Measurements from ENCODE around the gene CBX8. TPM values are rescaled to one million over a fixed set of nuclear protein-coding genes. Genes with fewer than 3 reads are reported as not detected.

Gene CBX8
- total and polyA plus RNA-seq, 2 of the 13 experiments (the other 11 are each of a cell fraction or from before 2014, with no cell fraction given): 0.34 to 12.6 TPM

GRCh38 chr17:79808763-79809529 lies 12.1 kb upstream of the CBX8 start (continued):
- TF ChIP-seq ZBTB34 (CRISPR knock-in tag; IDR thresholded peaks at IDR 0.05) (no peak), SP2 (CRISPR knock-in tag; IDR thresholded peaks at IDR 0.05) (no peak), ZNF7 (CRISPR knock-in tag; IDR thresholded peaks at IDR 0.05) (no peak), ZSCAN12 (CRISPR knock-in tag; IDR thresholded peaks at IDR 0.05) (no peak), ZNF75D (CRISPR knock-in tag; IDR thresholded peaks at IDR 0.05; ENCODE audit: borderline replicate concordance) (no peak), SNAPC5 (CRISPR knock-in tag; IDR thresholded peaks at IDR 0.05; ENCODE audit: borderline replicate concordance) (no peak), TSC22D2 (CRISPR knock-in tag; IDR thresholded peaks at IDR 0.05; ENCODE audit: borderline replicate concordance) (no peak; the same call in 1 of the 2 replicates), RARA (CRISPR knock-in tag; IDR thresholded peaks at IDR 0.05) (no peak), TFDP2 (CRISPR knock-in tag; IDR thresholded peaks at IDR 0.05) (no peak), ZFP1 (CRISPR knock-in tag; IDR thresholded peaks at IDR 0.05) (0 out of 2 replicates have a peak, but pooled peaks have one; percentile 33), HNRNPL (IDR thresholded peaks at IDR 0.05; ENCODE audit: low read depth, low read length) (no peak), HMGXB3 (CRISPR knock-in tag; IDR thresholded peaks at IDR 0.05; ENCODE audit: borderline replicate concordance) (peak; percentile 33; the same call in 1 of the 2 replicates), RBM22 (optimal IDR thresholded peaks at IDR 0.05; ENCODE audit: low read length) (no peak), ZNF678 (CRISPR knock-in tag; IDR thresholded peaks at IDR 0.05) (no peak), U2AF2 (IDR thresholded peaks at IDR 0.05; ENCODE audit: low read depth, low read length) (no peak), SMAD1 (CRISPR knock-in tag; IDR thresholded peaks at IDR 0.05; ENCODE audit: borderline replicate concordance, low read depth) (no peak), AKAP8 (CRISPR knock-in tag; IDR thresholded peaks at IDR 0.05) (peak; percentile 63), EP300 (IDR thresholded peaks at IDR 0.05; ENCODE audit: low read depth in 2 of 2, low read length in 2 of 2) (no peak), EP300 (CRISPR knock-in tag; IDR thresholded peaks at IDR 0.05; ENCODE audit: borderline replicate concordance) (no peak), ZNF12 (CRISPR knock-in tag; IDR thresholded peaks at IDR 0.05) (no peak), TBL1XR1 (IDR thresholded peaks at IDR 0.05; ENCODE audit: borderline replicate concordance, low read length, partially characterized antibody) (no peak)
- TF ChIP-seq, protein P1, sequence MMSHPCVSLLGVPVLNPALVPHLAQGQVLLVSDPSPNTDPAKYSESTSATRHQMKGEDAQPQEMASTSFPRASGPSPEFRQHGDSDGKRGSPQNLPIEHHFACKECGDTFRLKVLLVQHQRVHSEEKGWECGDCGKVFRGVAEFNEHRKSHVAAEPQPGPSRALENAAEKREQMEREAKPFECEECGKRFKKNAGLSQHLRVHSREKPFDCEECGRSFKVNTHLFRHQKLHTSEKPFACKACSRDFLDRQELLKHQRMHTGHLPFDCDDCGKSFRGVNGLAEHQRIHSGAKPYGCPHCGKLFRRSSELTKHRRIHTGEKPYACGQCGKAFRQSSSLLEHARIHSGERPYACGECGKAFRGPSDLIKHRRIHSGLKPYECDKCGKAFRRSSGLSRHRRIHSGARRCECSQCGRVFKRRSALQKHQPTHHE (CRISPR knock-in tag; IDR thresholded peaks at IDR 0.05; ENCODE audit: borderline replicate concordance): no peak

Data from HepG2 (cell line).